Endothelial cell of umbilical vein (primary cell): Measurements from ENCODE around the gene NUAK1. TPM values are rescaled to one million over a fixed set of nuclear protein-coding genes. Genes with fewer than 3 reads are reported as not detected.

ENCODE experiments used
- BruUV-seq: library from RNA; stranded (reverse); fragments of 400-500 nt; replicated peaks from 2 replicates; lab custom pipeline; 2021; lab: Mats Ljungman, UMichigan
- CTCF ChIA-PET: fragments of 300-600, 350-600 bp; sonication (Branson Sonifier 250); formaldehyde crosslinking; loops from one replicate; lab custom pipeline; 2021; ENCODE audit warnings: antibody characterized with exemption, inconsistent platforms; lab: Charles Lee
- POLR2A ChIA-PET: fragments of 300-600, 350-600 bp; sonication (Branson Sonifier 250); formaldehyde crosslinking; loops from one replicate; lab custom pipeline; 2021; ENCODE audit warnings: antibody characterized with exemption, inconsistent platforms; lab: Charles Lee
- DNase-seq: peaks from one replicate; pipeline ENCODE4 v3.0.0-alpha.2; 2011; ENCODE audit warnings: low read depth, low spot score
- FAIRE-seq: peaks from 2 replicates; lab custom pipeline; 2011; peaks lifted over from hg19 to GRCh38; lab: Jason Lieb, UNC
- H2AFZ ChIP-seq: 2 replicates; pipeline ENCODE4 v1.6.0; 2012; ENCODE audit warnings: low read depth, low read length, control low read depth, inconsistent platforms
- H3K27ac ChIP-seq: 2 replicates; pipeline ENCODE4 v1.5.1; 2011; ENCODE audit warnings: low read depth, mild to moderate bottlenecking, control low read depth, low read length, moderate library complexity; ENCODE audit not compliant: insufficient read depth
- H3K27me3 ChIP-seq, 2 experiments: 2 replicates each; pipeline versions ENCODE4 v1.6.0 to v1.6.1; 2011; ENCODE audit warnings: low read length in 2 of 2, mixed read lengths in 1 of 2; ENCODE audit not compliant: control insufficient read depth in 2 of 2, insufficient read depth in 2 of 2
- H3K36me3 ChIP-seq, 2 experiments: 2 replicates in 1 of 2; 3 replicates in 1 of 2; pipeline ENCODE4 v1.5.1; 2011; ENCODE audit warnings: low read length in 2 of 2, mild to moderate bottlenecking in 1 of 2, moderate library complexity in 1 of 2; ENCODE audit not compliant: control insufficient read depth in 2 of 2, insufficient read depth in 2 of 2; ENCODE audit errors: extremely low read depth in 1 of 2
- H3K4me1 ChIP-seq: 3 replicates; pipeline ENCODE4 v1.5.1; 2011; ENCODE audit warnings: mild to moderate bottlenecking, low read length; ENCODE audit not compliant: control insufficient read depth, insufficient read depth; ENCODE audit errors: extremely low read depth
- H3K4me2 ChIP-seq: 2 replicates; pipeline ENCODE4 v1.6.1; 2011; ENCODE audit warnings: low read length, control low read depth, mixed read lengths; ENCODE audit not compliant: insufficient read depth
- H3K4me3 ChIP-seq, 3 experiments: fragments of 200-600 bp in 1 of 3; sonication (generic), shearing (Covaris generic) in 1 of 3; replicated peaks in 1 of 3; 2 replicates each; pipeline ENCODE4 v1.5.1; 2011 to 2016; ENCODE audit warnings: control low read depth in 3 of 3, low read length in 3 of 3, mild to moderate bottlenecking in 2 of 3, inconsistent platforms in 1 of 3, low read depth in 1 of 3, moderate library complexity in 1 of 3; ENCODE audit not compliant: insufficient read depth in 1 of 3
- H3K79me2 ChIP-seq: 2 replicates; pipeline ENCODE4 v1.6.0; 2012; ENCODE audit warnings: low read length, inconsistent platforms; ENCODE audit not compliant: control insufficient read depth, insufficient read depth
- H3K9ac ChIP-seq: replicated peaks from 2 replicates; pipeline ENCODE3; 2011; ENCODE audit warnings: low read length, control low read depth; ENCODE audit not compliant: insufficient read depth; ENCODE audit errors: extremely low read depth
- H3K9me1 ChIP-seq: replicated peaks from 3 replicates; pipeline ENCODE4 v1.6.0; 2011; ENCODE audit warnings: mild to moderate bottlenecking, low read length; ENCODE audit not compliant: control insufficient read depth, insufficient read depth; ENCODE audit errors: extremely low read depth
- H3K9me3 ChIP-seq: replicated peaks from 2 replicates; pipeline ENCODE4 v1.5.1; 2012; ENCODE audit warnings: low read length, inconsistent platforms; ENCODE audit not compliant: control insufficient read depth, insufficient read depth
- H4K20me1 ChIP-seq: replicated peaks from 2 replicates; pipeline ENCODE3; 2011; ENCODE audit warnings: mild to moderate bottlenecking, low read length; ENCODE audit not compliant: control insufficient read depth, insufficient read depth; ENCODE audit errors: extremely low read depth
- CTCF ChIP-seq, 2 donors: IDR thresholded peaks; 1 replicate in 1 of 2; 2 replicates in 1 of 2; pipeline ENCODE4 v1.5.1; 2011; ENCODE audit warnings: low read length in 2 of 2, mild to moderate bottlenecking in 2 of 2, moderate library complexity in 2 of 2, control low read depth in 1 of 2, inconsistent platforms in 1 of 2, low read depth in 1 of 2; ENCODE audit not compliant: insufficient read depth in 1 of 2; ENCODE audit errors: extremely low read depth in 1 of 2
- EZH2 ChIP-seq: IDR thresholded peaks from 2 replicates; pipeline ENCODE4 v1.6.1; 2012; ENCODE audit warnings: borderline replicate concordance, low read depth, mild to moderate bottlenecking, moderate library complexity, low read length, inconsistent platforms; ENCODE audit not compliant: severe bottlenecking
- FOS ChIP-seq: IDR thresholded peaks from 2 replicates; pipeline ENCODE4 v1.6.1; 2011; ENCODE audit warnings: mild to moderate bottlenecking, low read length, moderate library complexity, borderline replicate concordance; ENCODE audit not compliant: insufficient read depth
- GATA2 ChIP-seq: IDR thresholded peaks from 2 replicates; pipeline ENCODE4 v1.7.0; 2011; ENCODE audit warnings: low read depth, mild to moderate bottlenecking, moderate library complexity, mixed read lengths, low read length; ENCODE audit not compliant: insufficient read length, insufficient read depth
- JUN ChIP-seq: IDR thresholded peaks from 2 replicates; pipeline ENCODE4 v1.6.1; 2011; ENCODE audit warnings: borderline replicate concordance, low read depth; ENCODE audit not compliant: insufficient read length, insufficient read depth
- MAX ChIP-seq: IDR thresholded peaks from 2 replicates; pipeline ENCODE4 v1.6.1; 2011; ENCODE audit not compliant: insufficient read depth, insufficient read length
- MYC ChIP-seq: IDR thresholded peaks from one replicate; pipeline ENCODE4 v1.6.1; 2011; ENCODE audit warnings: mild to moderate bottlenecking, low read depth, low read length
- POLR2A ChIP-seq: IDR thresholded peaks from 2 replicates; pipeline ENCODE4 v1.6.1; 2012; ENCODE audit warnings: low read depth, mild to moderate bottlenecking, control low read depth, low read length
- POLR2AphosphoS5 ChIP-seq: IDR thresholded peaks from 2 replicates; pipeline ENCODE4 v1.6.1; 2012; ENCODE audit warnings: low read depth, mild to moderate bottlenecking, control low read depth, low read length, moderate library complexity; ENCODE audit not compliant: insufficient read depth
- dilution Hi-C: fragments of 300-500 bp; cut with MboI; formaldehyde crosslinking; loops from one replicate; pipeline ENCODE4 v1.15.0; 2019; ENCODE audit warnings: low sequenced_read_pairs; ENCODE audit not compliant: extremely low pct_ligation_motif_present
- intact Hi-C: fragments of 100-400 bp; cut with micrococcal nuclease; formaldehyde crosslinking; loops from one replicate; pipeline ENCODE4 v1.10.0; 2022
- polyA plus RNA-seq, 4 experiments: library from polyadenylated mRNA; depleted of rRNA in 3 of 4; stranded (reverse) in 3 of 4; unstranded in 1 of 4; fragments of >200 nt; gene quantifications; 2 replicates each; pipeline versions ENCODE4 v1.2.1 to v1.2.3, GENCODE V29; 2011 to 2012; ENCODE audit warnings: missing spikeins in 1 of 4
- total RNA-seq: library from RNA; stranded (reverse); gene quantifications from 2 replicates; pipeline ENCODE4 v1.2.3, GENCODE V29; 2021

The NUAK1 gene
- total and polyA plus RNA-seq, 2 donors (not counting 3 experiments of a cell fraction or from before 2014, with no cell fraction given), result 34.2 to 39.7 TPM

DNA sequence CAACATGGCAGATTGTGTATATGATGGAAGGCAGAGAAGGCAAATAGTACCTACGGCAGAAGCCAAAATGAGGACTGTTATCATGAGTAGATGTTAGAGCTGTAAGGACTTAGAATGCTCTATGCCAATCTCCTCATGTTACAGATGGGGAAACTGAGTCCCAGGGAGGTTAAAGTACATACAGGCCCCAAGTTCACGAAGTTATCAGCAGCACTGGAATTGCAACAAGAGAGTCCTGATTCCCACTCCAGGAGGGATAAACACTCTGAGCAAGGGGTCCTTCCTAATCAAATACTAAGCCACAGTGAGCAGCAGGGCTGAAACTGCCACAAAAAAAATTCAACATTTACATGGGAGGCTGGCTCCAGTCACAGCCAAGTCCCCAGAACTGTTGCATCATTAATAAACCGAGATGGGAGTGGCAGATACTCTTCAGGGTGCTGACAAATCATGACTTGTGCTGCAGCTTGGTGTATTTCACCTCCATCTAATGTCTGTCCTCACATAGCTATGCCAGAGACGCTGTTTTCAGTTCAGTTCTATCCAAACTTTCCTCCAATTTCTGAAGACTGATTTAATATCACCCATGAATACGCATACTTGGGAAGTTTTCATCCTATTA, 24.2 kb downstream of the NUAK1 start:
- no peaks in the 10 kb centered on the region for H3K9me3 ChIP-seq
- H3K27ac ChIP-seq, result no peak overlapping the region
- no peak overlapping the region for H3K4me3 ChIP-seq
- ChIA-PET POLR2A (no interaction called here), CTCF (interaction anchor here (0.9 kb wide), 1 partner anchor 24 kb away, joined by 3 read pairs; no protein-coding TSS in a partner anchor)
- no peak overlapping the region for H3K9ac ChIP-seq
- peaks cover 5% of the 10 kb centered on the region for H4K20me1 ChIP-seq
- no peak for DNase-seq
- H3K4me1 ChIP-seq, result peaks cover 17% of the 10 kb centered on the region
- no TSS peak for BruUV-seq
- no peaks in the 10 kb centered on the region for H3K27me3 ChIP-seq
- H3K4me2 ChIP-seq, result no peak overlapping the region
- H3K79me2 ChIP-seq, result peaks cover 24% of the 10 kb centered on the region
- peaks cover 0 to 4% of the 10 kb centered on the region in 2 experiments for H3K36me3 ChIP-seq
- intact Hi-C loops (no loop called here), dilution Hi-C loops (no loop called here)
- FAIRE-seq, result no peak
- H2AFZ ChIP-seq, result no peak overlapping the region
- TF ChIP-seq POLR2A (no peak), JUN (no peak), CTCF (IDR thresholded peaks at IDR 0.05; ENCODE audit: extremely low read depth in 1 of 2, insufficient read depth in 1 of 2, low read depth in 1 of 2, low read length in 2 of 2) (no peak), GATA2 (no peak), MYC (no peak), POLR2AphosphoS5 (no peak), EZH2 (no peak), MAX (no peak), FOS (no peak)
- H3K9me1 ChIP-seq, result no peaks in the 10 kb centered on the region
